Activated T-helper 1 cell treated with anti-CD3 and anti-CD28 coated beads, Interleukin-2, amount 50 U/mL, for 16 hours (primary cell): ENCODE data around the gene BRMS1L.
"Not testable (repeated sequence)": the region's sequence is repeated elsewhere in the genome, so short reads cannot be mapped to it uniquely, and the experiment has no call there.

Source experiments
- DNase-seq, 2 donors: peaks; one replicate each; pipeline ENCODE4 v3.0.0-alpha.2; 2020; ENCODE audit warnings: low read depth in 1 of 2, low spot score in 1 of 2

BRMS1L gene, protein sequence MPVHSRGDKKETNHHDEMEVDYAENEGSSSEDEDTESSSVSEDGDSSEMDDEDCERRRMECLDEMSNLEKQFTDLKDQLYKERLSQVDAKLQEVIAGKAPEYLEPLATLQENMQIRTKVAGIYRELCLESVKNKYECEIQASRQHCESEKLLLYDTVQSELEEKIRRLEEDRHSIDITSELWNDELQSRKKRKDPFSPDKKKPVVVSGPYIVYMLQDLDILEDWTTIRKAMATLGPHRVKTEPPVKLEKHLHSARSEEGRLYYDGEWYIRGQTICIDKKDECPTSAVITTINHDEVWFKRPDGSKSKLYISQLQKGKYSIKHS

DNA sequence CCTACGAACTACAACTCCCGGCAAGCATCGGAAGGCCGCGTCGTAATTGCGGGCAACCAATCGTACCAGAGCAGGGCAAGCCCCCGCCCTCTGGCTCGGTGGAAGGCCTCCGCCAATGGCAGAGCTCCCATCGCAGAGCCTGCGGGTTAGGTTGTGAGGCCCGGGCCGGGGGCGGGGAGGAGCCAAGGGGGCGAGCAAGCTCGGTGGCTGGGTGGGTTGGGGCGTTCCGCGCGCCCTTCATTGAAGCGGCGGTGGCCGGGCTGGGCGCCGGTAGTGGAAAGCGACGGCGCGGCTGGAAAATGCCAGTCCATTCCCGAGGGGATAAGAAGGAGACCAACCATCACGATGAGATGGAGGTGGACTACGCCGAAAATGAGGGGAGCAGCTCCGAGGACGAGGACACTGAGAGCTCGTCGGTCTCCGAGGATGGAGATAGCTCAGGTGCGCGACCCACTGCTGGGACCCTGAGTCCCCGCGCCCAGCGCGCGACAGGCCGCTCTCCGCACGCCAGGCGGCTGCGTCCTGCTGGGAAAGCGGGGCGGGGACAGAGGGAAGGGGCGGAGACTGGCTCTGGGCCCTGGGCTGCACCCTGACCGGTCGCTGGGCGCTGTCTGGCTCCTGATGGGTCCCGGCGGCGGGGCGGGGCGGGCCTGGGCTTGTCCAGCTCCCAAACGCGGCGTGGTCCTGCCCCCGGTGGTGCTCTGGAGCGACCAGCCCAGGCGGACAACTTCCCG is at the start of gene BRMS1L:
Gene BRMS1L (plus strand): TSS at position 121 of the 734 bp plus-strand sequence. CDS start 179 bp downstream, at position 300.
- peak; percentile 89 to 94 for DNase-seq

DNA sequence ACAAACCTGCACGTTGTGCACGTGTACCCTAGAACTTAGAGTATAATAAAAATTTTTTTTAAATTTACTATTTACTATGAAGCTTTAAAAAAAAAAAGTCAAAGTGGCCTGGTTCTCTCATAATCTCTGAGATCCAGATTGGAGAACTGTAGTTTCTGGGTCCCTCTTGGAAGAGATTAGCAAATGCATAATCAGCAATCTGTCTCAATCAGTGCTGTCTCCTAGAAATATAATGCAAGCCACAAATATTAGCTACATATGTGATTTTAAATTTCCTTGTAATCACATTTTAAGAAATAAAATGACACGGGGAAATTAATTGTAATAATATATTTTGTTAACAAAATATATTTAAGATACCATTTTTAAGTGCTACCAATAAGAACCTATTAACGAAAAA is 49.3 kb upstream of the BRMS1L start:
- no peak for DNase-seq

DNA sequence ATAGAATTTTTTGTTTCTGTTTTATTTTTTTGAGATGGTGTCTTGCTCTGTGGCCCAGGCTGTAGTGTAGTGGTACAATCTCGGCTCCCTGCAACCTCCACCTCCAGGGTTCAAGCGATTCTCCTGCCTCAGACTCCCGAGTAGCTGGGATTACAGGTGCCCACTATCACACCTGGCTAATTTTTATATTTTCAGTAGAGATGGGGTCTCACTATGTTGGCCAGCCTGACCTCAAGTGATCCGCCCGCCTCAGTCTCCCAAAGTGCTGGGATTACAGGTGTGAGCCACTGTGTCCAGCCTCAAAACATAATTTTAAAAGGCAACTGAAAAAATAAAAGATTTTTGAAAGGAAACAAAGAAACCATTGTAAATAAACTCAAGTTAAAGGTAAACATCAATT is 48.6 kb upstream of the BRMS1L start:
- DNase-seq: not testable (repeated sequence)

DNA sequence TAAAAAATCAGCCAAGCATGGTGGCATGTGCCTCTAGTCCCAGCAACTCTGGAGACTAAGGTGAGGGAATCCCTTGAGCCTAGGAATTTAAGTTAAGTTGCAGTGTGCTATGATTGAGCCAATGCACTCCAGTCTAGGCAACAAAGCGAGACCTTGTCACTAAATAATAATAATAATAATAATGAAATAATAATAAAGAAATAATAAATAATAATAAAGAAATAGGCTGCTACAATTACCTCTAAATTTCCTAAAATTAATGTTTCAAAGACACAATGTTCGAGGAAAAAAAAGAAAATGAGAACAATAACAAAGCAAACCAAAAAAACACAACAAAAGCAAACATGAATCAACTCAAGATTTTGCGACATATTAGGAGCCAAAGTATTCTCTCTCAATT is 46.8 kb upstream of the BRMS1L start:
- DNase-seq: no peak

DNA sequence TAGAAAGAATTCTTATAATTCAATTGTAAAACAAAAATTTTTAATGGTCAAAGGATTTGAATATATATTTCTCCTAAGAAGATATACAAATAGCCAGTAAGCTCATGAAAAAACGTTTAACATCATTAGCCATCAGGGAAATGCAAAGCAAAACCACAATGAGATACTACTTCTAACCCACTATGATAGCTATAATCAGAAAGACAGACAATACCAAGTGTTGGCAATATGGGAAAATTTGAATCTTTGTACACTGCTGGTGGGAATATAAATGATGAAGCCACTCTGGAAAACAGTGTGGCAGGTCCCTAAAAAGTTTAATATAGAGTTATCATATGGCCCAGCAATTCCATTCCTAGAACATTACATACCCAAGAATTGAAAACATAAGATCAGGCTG is 42.4 kb upstream of the BRMS1L start:
- DNase-seq: no peak

DNA sequence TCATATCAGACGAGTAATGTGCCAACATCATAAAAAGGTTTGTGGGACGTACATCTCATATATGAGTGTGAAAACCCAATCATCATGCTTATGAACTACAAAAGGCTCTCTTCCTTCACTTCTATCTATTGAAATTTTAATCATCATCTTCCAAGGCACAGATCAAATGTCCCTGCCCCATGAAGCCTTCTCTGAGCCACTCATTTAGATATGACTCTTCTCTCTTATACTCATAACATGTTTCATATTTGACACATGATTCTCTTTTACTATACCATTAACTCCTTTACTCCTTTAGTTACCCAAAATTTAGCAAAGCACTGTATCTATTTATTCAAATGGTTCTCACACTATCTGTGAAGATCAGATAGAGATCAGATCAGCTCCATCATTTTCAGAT is 39.3 kb upstream of the BRMS1L start:
- no peak for DNase-seq

DNA sequence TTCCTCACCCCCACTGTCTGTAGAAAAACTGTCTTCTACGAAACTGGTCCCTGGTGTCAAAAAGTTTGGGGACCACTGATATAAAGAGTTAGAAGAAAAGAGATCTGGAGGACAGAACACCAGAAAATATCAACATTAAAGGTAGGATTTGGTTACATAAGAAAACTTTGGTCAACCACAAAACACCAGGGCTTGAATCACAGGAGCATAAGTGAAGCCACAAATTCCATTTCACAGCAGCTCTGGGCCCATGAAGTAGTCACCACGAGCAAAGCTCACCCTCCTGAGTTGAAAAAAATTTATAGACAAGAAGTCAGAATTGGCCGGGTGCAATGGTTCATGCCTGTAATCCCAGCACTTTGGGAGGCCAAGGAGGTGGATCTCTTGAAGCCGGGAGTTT is 36.5 kb upstream of the BRMS1L start:
- DNase-seq: no peak

DNA sequence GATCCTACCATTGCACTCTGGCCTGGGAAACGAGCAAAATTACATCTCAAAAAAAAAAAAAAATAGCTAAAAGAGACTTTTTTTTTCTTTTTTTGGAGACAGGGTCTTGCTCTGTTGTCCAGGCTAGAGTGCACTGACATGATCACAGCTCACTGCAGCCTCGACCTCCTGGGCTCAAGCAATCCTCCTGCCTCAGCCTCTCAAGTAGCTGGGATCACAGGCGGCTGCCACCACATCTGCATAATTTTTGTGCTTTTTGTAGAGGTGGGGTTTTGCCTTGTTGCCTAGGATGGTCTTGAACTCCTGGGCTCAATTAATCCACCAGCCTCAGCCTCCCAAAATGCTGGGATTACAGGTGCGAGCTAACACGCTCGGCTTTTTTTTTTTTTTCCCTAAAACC is 28.3 kb upstream of the BRMS1L start:
- DNase-seq: no peak

DNA sequence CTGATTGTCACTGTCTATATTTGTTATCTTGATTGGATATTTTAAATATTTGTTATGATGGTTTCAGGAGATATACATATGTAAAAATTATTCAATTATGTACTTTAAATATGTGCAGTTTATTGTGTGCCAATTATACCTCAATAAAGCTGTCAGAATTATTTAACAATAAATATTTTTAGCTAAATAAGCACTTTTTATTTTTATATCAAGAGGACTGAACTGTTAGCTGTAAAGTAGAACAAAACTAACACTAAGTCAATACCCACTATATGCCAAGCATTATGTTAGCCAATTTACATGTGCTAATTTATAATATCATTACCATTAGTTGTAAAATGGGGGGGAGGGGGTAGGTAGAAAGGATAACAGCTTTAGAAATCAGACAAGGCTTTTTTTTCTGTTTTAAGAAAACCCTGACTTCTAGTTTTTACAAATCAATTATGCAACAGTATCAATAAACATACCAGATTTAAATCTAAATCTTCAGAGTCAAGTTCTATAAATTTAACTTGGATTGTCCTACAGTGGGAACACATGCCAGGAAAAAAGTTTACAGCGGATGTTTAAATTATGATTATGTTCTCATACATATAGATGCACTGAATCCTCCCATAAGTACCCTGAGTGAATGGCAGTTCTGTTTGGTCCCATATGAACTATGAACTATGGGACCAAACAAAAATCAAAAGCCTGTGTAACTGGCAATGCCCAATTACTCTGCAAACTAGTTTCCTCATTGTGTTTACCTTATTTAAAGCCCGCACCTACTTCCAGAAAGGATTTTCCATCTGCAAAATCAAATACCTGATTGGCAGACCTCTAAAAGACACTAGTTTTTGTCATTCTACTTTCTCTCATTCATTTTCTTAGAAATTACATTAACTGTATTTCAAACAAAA is 19.9 kb upstream of the BRMS1L start:
- no peak for DNase-seq

DNA sequence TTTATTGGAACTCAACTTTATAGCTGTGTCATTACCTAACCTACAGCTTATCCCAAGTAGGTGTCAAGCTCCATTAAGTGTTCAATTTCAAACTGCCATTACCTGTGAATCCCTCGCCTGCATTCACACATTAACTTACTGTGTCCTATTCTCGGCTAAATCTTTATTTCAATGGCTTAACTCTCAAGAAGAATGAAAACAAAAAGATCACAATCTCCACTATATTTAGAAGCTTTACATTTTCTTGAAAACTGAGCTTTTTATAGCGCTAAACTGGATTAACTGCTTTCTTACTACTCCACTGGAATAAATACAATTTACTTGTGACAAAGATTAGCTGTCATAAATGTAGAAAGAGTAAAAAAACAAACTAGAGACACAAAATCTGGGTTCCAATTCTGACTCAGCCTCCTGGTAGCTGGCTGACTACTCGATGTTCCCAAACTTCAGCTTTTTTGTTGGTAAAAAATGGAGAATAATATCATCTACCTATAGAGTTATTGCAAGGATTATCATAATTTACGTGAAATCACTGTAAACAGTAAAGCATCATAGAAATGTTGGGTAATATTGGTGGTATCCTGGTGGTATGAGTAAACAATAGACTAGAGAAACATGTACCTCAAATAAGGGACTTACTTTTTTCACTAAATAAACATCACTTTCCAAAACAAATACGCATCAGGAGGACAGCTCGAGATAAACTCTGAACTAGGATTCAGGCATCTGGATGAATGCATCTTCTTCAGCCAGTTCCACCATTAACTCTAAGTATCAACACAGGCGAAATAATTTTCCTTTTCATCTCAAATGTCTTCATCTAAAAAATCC is 18.8 kb upstream of the BRMS1L start:
- no peak for DNase-seq

DNA sequence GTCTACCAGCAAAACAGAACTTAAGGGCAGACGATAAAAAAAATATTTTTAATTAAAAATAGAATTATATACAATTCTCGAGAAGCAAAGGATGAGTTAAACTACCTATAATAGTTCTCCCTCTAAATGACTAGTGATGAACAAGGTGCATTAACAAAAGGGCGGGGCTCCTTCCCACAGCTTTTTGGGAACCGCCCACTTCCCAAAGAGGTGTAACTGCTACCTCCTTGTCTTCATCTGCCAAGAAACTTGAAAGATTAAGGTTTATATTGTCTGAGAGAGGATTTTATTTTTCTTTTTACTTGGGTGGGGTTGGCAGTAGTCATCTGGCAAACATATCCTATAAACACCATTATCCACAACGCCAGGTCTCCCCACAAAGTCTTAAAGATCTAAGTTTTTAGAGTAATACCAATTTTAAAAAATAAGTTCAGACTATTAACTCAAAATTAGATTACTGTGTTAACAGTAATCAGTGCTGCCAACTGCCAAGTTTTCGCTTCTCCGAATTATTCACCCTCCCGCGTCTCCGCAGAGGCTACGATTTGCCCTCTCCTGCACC is 18.0 kb upstream of the BRMS1L start:
- DNase-seq: no peak

DNA sequence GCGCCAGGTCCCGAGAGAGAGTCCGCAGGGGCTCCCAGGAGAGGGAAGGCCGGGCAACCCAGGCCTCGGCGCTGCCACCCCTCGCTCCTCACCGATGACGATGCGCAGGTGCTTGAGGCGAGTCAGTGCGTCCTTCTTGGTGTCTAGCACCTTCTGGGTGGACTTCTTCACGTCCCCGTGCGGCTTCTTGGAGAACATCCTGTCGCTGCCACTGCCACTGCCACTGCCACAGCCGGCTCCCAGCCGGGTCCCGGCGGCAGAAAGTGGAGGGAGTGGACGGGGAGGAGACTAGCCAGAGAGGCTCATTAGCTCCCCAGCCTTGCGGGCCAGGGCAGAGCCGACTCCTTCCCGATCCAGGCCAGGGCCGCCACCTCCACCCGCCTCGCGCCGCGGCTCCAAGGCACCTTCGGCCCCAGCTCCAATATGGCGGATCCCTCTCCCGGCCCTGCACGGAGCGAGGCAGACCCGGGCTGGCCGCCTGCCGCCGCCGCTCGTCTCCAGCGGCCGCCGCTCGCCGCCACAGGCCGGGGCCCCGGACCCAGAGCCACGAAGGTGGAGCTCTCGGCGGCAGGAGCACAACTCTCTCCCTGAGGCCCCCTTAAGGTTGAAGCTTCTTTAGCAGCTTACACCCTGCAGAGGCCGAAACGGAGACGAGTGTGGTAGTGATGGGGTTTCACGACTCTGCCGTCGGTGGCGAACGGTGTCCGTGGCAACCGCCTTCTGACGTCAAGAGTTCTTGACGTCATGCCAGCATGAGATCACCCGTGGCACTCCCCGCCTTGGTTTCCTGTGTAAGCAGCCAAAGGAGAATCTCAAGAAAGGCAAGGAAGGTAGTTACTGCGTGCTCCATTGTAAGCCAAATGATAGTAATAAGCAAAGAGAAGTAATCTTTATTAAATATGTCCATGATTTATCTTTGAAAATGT is 17.2 kb upstream of the BRMS1L start, which contains the start of gene RALGAPA1:
Gene RALGAPA1 (minus strand): TSS at position 658 of the 926 bp plus-strand sequence. CDS start 460 bp downstream, at position 198.
- peak; percentile 76 to 89 for DNase-seq

DNA sequence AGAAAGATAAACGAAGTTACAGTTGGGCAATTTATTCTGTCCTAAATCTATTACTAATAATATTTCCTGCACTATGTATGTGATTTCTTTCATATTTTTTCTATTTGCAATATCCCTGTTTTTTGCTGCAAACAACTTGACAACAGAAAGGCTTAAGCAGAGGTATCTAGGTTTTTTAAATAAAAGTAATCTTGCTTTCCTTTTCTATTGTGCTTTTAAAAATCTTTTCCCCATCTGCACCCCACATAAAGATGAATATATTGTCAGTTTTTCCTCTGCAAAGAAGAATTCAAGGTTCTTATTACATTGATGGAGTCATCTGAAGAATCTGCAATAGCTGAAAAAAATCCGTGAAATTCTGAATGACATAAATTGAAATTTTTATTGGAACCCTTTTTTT is 16.5 kb upstream of the BRMS1L start:
- DNase-seq: no peak

DNA sequence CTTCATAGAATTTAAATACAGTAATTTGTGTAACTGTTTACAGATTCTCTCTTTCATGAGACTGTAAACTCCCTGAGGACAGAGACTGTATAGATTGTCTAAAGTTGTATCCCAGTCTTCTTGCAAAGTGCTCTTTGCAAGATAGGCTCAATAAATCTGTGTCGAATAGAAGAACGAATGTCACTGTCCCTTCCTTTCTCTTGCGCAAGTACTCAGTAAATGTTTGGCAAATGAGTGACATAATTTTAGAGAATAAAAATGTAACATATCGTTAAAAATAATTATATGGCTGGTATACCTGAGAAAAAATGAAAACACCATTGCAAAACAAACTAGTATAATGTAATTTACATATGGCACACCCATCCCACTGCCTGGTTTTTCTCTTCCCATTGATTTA is 15.2 kb upstream of the BRMS1L start:
- DNase-seq: no peak

DNA sequence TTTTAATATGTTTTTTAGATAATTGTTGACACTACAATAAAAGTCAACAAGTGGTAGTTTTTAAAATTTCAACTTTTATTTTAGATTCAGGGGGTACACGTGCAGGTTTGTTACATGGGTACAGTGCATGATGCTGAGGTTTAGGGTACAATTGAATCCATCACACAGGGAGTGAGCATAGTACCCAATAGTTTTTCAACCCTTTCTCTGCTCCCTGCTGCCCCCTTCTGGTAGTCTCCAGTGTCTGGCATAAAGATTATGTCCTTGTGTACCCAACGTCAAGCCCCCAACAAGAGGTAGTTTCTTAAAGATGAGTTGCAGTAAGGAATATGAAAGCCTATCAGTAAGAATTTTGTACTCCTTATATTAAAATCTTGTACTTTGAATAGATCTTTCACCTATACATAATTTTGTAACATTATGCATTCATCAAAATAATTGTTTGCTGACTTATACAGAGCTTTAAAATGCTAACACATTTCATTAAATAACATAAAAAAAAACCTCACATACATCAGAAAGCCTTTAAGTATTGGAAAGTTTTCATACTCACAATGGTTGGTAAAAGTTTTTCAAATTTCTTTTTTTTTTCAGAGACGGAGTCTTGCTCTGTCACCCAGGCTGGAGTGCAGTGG is 11.7 kb upstream of the BRMS1L start:
- peak; percentile 57 to 63 for DNase-seq

DNA sequence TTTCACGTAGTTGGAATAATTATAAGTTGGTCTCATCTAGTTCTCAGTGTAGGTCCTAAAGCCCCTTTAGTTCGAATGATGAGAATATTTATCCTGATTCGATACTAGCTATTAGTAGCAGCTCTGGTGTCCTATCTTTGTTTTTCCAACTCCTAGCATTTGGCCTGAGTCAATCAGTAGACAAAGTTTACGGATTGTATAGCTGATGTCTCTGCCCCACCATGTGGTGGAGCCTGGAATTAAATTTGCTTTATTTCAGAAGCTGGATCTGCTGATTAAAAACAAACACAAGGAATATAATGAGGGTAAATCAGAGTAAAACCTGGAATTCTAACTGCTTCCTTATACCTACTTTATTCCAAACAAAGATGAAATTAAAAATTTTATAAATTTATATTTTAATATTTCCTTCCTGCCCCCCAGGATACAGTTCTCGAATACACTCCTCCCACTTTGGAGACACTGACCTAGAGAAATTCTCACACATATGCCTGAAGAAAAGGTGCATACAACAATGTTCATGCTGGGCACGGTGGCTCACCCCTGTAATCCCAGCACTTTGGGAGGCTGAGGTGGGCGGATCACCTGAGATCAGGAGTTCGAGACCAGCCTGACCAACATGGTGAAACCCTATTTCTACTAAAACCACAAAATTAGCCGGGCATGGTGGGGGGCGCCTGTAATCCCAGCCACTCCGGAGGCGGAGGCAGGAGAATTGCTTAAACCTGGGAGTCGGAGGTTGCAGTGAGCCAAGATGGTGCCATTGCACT is 7.6 kb upstream of the BRMS1L start:
- no peak for DNase-seq

DNA sequence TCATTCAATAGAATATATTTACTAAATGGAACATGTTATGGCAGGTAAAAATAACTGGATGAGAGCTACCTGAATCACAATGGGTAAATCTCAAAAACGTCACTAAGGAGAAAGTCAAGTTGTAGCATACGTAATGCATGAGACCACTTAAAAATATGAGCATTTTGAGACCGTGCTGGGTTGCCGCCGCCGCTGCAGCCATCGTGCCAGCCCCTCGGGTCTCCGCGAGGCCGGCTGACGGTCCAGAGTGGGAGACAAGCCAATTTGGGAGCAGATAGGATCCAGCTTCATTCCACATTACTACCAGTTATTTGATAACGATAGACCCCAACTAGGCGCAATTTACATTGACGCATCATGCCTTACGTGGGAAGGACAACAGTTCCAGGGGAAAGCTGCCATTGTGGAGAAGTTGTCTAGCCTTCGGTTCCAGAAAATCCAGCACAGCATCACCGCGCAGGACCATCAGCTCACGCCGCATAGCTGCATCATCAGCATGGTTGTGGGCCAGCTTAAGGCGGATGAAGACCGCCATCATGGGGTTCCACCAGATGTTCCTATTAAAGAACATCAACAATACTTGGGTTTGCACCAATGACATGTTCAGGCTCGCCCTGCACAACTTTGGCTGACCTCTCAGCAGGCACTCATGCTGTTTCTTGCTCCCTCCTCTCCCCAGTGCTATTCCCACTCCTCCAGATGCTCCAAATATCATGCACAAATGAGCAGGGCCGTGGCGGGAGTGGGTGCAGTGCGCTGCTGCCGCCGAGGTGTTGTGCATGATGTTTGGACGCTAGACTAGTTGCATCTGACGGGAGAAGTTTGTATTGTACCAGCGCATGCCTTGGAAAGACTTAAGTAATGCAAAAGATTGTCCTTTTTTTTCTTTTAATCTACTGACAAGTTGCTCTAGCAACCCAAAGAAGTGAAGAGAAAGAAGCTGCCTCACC is 6.3 kb upstream of the BRMS1L start:
- no peak for DNase-seq
